ENCODE results near the gene RPL15. TPM values are rescaled to one million over a fixed set of nuclear protein-coding genes. Genes with fewer than 3 reads are reported as not detected.
"Not testable (repeated sequence)": the region's sequence is repeated elsewhere in the genome, so short reads cannot be mapped to it uniquely, and the experiment has no call there.

The RPL15 gene
- total RNA-seq (2014; rRNA removed; shearing (Covaris generic)): 2,807 and 3,262 TPM in 2 replicates

- peak; percentile 97 for DNase-seq (ENCODE audit: low read depth)
Observed at GRCh38 chr3:23916886-23917678, at the start of gene RPL15, which contains the start of gene NKIRAS1. Gene RPL15 (plus strand): TSS chr3:23917132. CDS start chr3:23917860, 728 bp downstream. Gene NKIRAS1 (minus strand): TSS chr3:23916990. CDS start chr3:23910904, 6,086 bp downstream.

DNA sequence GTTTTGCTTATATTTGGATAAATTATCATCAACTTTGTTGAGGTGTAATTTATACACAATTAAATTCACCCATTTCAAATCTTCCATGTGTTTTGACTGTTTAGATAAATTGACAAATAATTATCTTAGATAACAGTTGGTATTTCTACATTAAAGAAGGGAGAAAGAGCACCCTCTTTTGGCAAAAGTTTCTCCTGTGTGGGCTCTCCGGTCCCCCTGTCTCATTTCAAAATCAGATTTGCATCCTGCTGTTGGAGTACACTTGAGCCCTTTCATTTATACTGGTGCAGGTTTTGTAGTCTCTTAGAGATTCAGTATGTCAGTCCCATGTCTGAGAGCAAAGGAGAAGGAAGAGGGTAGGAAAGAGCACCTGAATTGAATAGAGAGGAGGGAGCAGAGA is 49.5 kb upstream of the RPL15 start:
- no peak for DNase-seq (ENCODE audit: low read depth)

DNA sequence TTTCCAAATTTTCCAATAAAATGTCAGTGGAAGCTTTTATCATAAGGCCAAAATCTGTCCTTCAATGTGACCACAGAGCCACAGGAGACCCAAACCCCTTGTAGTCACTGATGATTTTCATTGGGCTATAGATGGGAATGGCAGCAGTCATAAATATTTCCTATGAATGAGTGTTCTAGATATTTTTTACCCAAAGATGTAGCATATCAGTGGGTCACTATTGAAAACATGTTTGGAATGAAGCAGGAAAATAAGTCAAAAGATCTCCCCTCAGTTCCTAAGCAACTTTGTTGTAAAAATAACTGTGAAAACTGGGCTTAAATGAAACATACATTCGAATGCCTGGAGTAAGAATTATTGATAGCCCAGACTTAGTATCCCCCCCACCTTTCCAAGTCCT is 49.1 kb upstream of the RPL15 start:
- DNase-seq (ENCODE audit: low read depth): no peak

DNA sequence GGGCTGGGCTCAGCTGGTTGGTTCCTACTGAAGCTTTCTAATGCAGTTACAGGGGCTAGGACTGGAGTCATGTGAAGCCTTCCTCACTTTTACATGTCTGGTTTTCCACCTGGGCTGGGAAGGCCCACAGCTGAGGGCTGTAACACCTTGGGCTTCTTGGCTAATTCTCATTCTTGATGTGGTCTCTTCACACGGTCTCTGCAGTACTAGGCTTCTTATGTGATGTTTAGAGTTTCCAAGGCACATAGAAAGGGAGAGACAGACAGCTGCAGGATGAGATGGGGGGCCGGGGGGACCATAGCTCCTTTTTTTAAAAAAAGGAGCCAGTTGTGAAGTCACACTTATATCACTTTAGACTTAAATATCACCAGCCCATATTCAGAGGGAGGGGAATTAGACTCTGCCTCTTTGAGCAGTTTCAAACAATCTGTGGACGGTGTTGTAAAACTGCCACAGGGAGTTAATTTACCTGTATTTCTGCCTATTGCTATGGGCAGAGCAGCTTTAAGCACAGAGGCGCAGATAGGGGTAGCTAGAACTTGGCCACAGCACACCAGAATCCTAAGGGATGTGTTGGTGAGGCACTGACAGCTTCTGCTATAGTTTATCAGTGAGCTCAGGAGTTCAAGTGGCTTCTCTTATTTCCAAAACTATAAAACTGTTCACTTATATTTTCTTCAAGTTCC is 46.8 kb upstream of the RPL15 start:
- DNase-seq (ENCODE audit: low read depth): no peak

GRCh38 chr3:23870663-23871043 is 46.3 kb upstream of the RPL15 start:
- DNase-seq (ENCODE audit: low read depth): not testable (repeated sequence)

- not testable (repeated sequence) for DNase-seq (ENCODE audit: low read depth)
Observed at GRCh38 chr3:23871361-23871760, 45.6 kb upstream of the RPL15 start.

- DNase-seq (ENCODE audit: low read depth): no peak
Observed at GRCh38 chr3:23872330-23872729, 44.6 kb upstream of the RPL15 start.

- DNase-seq (ENCODE audit: low read depth): no peak
Observed at GRCh38 chr3:23873941-23874340, 43.0 kb upstream of the RPL15 start.

DNA sequence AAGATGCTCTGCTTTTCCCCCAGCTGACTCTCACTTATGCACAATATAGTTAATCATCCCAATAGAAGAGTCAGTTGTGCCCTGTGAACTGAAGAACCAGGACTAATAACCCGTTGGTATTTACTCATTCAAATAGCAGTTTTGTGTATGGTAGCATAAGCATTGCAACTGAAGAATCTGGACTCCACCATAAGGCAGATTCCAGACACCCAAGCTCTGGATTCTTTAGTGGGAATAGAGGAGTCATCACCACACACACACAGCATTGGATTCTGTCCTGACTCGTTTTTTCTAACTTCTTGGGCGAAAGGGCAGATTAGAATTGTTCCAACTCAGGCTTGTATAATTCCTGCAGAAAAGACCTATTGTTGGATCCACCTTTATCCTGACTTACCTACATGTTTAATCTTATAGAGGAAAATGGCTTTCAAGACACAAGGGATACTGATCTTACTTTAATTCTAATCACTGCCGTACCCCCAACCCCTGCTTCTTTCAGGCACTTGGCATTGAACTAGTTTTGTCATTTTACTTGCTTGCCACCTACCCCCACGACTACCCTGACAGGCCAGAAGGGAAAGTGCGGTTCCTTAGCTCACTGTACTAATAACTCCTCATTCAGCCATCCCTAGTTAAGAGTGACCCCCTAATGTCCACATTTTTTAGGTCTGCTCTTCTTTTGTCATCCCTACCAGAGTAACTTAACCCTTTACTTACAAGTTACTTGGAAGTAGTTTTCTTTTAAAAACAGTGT is 42.4 kb upstream of the RPL15 start:
- DNase-seq (ENCODE audit: low read depth): peak; percentile 10

DNA sequence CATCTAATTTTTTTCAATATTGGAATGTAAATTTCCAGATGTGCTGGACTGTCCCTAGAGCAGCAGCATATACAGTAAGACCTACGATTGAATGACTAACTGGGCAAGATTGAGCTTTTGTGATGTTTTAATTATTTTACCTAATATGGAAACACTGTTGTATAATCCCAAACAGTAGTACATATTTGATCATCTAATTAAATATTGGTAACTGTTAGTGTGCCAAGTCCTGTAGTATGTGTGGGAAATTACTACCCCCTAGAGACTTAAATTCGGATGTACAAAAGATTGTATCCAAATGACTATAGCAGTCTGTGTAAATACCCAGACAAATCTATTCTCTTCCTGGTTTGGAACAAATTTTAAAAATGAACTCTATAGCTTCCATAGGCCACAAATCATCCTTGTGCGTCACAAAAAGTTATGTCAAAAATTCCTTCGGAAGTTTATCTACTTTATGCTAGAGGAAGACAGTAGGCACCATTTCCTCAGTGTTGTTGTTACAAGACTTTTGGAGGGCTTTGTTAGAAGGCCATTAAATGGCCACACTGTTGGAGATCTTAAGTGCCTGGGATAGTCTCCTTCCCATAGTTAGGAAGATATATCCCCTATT is 41.7 kb upstream of the RPL15 start:
- DNase-seq (ENCODE audit: low read depth): no peak

DNA sequence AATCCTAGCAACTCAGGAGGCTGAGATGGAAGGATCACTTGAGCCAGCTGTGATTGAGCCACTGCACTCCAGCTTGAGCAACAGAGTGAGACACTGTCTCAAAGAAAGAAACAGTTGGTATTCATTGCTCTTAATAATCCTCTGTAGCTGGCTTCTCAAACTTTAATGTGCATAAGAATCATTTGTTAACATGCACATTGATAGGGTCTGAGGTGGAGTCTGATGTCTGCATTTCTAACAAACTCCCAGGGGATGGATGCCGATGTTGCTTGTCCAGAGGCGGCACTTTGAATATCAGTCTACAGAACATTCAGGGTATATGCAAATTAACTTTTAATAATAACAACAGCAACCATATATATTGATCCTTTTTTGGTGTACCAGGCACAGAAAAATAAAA is 40.0 kb upstream of the RPL15 start:
- no peak for DNase-seq (ENCODE audit: low read depth)

GRCh38 chr3:23877329-23877980 is 39.5 kb upstream of the RPL15 start:
- peak; percentile 85 for DNase-seq (ENCODE audit: low read depth)

DNA sequence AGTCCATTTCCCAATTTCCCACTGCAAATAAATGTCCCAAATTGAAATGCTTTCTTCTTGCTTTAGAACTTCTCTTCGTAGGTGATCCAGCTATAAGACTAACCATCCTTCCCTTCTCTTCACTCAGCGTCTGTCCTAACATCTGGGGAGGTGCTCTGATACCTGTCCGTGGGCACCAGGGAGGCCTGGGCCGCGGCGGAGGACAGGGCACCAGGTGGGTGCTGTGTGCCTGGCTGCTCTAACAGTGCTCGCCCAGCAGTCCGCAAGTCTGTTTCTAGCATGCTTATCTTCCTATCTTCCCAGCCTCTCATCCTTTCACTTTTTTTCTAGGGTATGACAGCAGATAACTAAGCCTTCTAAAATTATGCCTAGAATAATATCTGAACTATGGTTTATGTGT is 37.4 kb upstream of the RPL15 start:
- DNase-seq (ENCODE audit: low read depth): no peak

GRCh38 chr3:23880703-23881339 is 36.1 kb upstream of the RPL15 start:
- DNase-seq (ENCODE audit: low read depth): no peak

DNA sequence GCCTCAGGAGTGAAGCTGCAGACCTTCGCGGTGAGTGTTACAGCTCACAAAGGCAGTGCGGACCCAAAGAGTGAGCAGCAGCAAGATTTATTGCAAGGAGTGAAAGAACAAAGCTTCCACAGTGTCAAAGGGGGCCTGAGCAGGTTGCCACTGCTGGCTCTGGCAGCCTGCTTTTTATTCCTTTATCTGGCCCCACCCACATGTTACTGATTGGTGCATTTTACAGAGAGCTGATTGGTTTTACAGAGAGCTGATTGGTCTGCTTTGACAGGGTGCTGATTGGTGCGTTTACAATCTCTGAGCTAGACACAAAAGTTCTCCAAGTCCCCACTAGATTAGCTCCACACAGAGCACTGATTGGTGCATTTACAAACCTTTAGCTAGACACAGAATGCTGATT is 34.9 kb upstream of the RPL15 start:
- DNase-seq (ENCODE audit: low read depth): not testable (repeated sequence)

DNA sequence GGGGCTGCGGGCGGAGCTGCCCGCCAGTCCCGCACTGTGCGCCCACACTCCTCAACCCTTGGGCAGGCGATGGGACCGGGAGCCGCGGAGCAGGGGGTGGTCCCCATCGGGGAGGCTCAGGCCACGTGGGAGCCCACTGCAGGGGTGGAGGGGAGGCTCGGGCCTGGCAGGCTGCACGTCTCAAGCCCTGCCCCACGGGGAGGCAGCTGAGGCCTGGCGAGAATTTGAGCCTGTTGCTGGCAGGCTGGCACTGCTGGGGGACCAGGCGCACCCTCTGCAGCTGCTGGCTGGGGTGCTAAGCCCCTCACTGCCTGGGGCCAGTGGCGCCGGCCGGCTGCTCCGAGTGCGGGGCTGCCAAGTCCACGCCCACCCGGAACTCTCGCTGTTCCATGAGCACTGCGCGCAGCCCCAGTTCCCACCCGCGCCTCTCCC is 34.4 kb upstream of the RPL15 start:
- no peak for DNase-seq (ENCODE audit: low read depth)

- DNase-seq (ENCODE audit: low read depth): no peak
Observed at GRCh38 chr3:23884481-23884880, 32.5 kb upstream of the RPL15 start.

GRCh38 chr3:23885210-23885609 is 31.7 kb upstream of the RPL15 start:
- no peak for DNase-seq (ENCODE audit: low read depth)

- DNase-seq (ENCODE audit: low read depth): no peak
Observed at GRCh38 chr3:23886311-23886710, 30.6 kb upstream of the RPL15 start.

GRCh38 chr3:23888617-23889228 is 28.2 kb upstream of the RPL15 start:
- peak; percentile 26 for DNase-seq (ENCODE audit: low read depth)

Data from RPMI7951 (cell line).